Hepatocyte (in vitro differentiated cells): ENCODE measurements around the gene FOXB1. TPM values are rescaled to one million over a fixed set of nuclear protein-coding genes. Genes with fewer than 3 reads are reported as not detected.

Source experiments
- DNase-seq: peaks from one replicate; pipeline ENCODE4 v3.0.0-alpha.2; 2016; ENCODE audit warnings: low spot score
- H2AFZ ChIP-seq: fragments of 200-600 bp; sonication (generic); 2 replicates; pipeline ENCODE4 v1.6.0; 2016; ENCODE audit warnings: antibody characterized with exemption, mild to moderate bottlenecking
- H3K27ac ChIP-seq: fragments of 200-600 bp; sonication (generic); 2 replicates; pipeline ENCODE4 v1.5.1; 2016; ENCODE audit warnings: mild to moderate bottlenecking
- H3K27me3 ChIP-seq: fragments of 200-600 bp; sonication (generic); 2 replicates; pipeline ENCODE4 v1.6.1; 2016
- H3K36me3 ChIP-seq: fragments of 200-600 bp; sonication (generic); replicated peaks from 2 replicates; pipeline ENCODE4 v1.5.1; 2016; ENCODE audit warnings: low read depth; ENCODE audit not compliant: insufficient read depth
- H3K4me1 ChIP-seq: fragments of 200-600 bp; sonication (generic); 2 replicates; pipeline ENCODE4 v1.5.1; 2016; ENCODE audit warnings: mild to moderate bottlenecking, moderate library complexity; ENCODE audit not compliant: insufficient read depth
- H3K4me2 ChIP-seq: fragments of 200-600 bp; sonication (generic); 2 replicates; pipeline ENCODE4 v1.6.0; 2016
- H3K4me3 ChIP-seq: fragments of 200-600 bp; sonication (generic); 2 replicates; pipeline ENCODE4 v1.5.1; 2016; ENCODE audit warnings: mild to moderate bottlenecking
- H3K79me2 ChIP-seq: fragments of 200-600 bp; sonication (generic); 2 replicates; pipeline ENCODE4 v1.6.0; 2017; ENCODE audit warnings: mild to moderate bottlenecking
- H3K9me2 ChIP-seq: fragments of 200-600 bp; sonication (generic); replicated peaks from 2 replicates; pipeline ENCODE4 v1.6.0; 2017; ENCODE audit warnings: mild to moderate bottlenecking; ENCODE audit not compliant: insufficient read depth
- H3K9me3 ChIP-seq: fragments of 200-600 bp; sonication (generic); 2 replicates; pipeline ENCODE4 v1.5.1; 2016; ENCODE audit warnings: low read depth, mild to moderate bottlenecking
- H4K20me1 ChIP-seq: fragments of 200-600 bp; sonication (generic); 2 replicates; pipeline ENCODE4 v1.6.0; 2016; ENCODE audit warnings: mild to moderate bottlenecking; ENCODE audit not compliant: insufficient read depth, poor library complexity, severe bottlenecking
- EZH2 ChIP-seq: fragments of 200-600 bp; sonication (generic); IDR thresholded peaks from 2 replicates; pipeline ENCODE4 v1.6.1; 2016; ENCODE audit warnings: antibody characterized with exemption, mild to moderate bottlenecking, borderline replicate concordance
- EZH2phosphoT487 ChIP-seq: fragments of 200-600 bp; sonication (generic); IDR thresholded peaks from one replicate; pipeline ENCODE4 v1.6.1; 2018; ENCODE audit warnings: antibody characterized with exemption, mild to moderate bottlenecking, low read depth, moderate library complexity; ENCODE audit not compliant: unreplicated experiment, severe bottlenecking
- WGBS: methylation state at CpG from one replicate; pipeline ENCODE4 v1.1.6; 2016; ENCODE audit warnings: low lambda C conversion rate; ENCODE audit errors: missing lambda C conversion rate; 5-methylcytosine and 5-hydroxymethylcytosine counted together
- polyA plus RNA-seq: library from polyadenylated mRNA; unstranded; fragments of >200 nt; fragmentation: Nextera tagmentation; extraction: Ambion mirVana; gene quantifications from 2 replicates; pipeline ENCODE4 v1.2.1, GENCODE V29; 2016
- total RNA-seq: library from RNA; depleted of rRNA; stranded (reverse); fragments of >200 nt; gene quantifications from 2 replicates; pipeline ENCODE4 v1.2.3, GENCODE V29; 2014
- TF ChIP-seq, protein P1 (sequence below): fragments of 200-600 bp; sonication (generic); IDR thresholded peaks from 2 replicates; pipeline ENCODE4 v1.5.1; 2016; ENCODE audit warnings: antibody characterized with exemption, mild to moderate bottlenecking; ENCODE audit not compliant: poor library complexity

FOXB1 gene
- total and polyA plus RNA-seq, 2 experiments from 2014 or later: not detected

DNA sequence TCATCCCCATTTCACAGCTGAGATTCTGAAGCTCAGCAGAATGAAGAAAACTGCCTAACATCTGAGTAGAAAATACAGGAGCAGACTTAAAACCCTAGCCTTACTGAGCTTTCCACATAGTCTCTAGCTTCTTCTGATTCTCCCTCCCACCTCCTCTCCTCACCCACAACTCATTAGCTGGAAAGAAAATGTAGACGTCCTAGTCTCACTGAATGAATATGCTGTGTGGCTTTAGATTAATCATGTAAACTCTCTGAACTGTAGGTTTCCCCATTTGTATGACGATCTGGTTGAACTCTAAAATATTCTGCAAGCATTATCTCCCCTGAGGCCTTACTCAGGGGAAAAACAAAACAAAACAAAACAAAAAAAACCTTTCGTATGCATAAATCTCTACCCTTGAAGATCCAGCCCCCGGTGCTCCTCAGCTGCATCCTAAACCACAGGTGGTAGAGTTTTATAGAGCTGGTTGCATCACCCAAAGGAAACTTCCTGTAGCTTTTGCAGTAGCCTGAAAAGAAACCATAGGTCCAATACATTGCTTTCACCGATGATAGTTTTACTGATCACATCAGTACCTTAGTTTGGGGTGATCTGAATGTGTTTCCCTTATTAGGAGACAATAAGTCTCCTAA lies 40.6 kb downstream of the FOXB1 start:
- TF ChIP-seq, protein P1, sequence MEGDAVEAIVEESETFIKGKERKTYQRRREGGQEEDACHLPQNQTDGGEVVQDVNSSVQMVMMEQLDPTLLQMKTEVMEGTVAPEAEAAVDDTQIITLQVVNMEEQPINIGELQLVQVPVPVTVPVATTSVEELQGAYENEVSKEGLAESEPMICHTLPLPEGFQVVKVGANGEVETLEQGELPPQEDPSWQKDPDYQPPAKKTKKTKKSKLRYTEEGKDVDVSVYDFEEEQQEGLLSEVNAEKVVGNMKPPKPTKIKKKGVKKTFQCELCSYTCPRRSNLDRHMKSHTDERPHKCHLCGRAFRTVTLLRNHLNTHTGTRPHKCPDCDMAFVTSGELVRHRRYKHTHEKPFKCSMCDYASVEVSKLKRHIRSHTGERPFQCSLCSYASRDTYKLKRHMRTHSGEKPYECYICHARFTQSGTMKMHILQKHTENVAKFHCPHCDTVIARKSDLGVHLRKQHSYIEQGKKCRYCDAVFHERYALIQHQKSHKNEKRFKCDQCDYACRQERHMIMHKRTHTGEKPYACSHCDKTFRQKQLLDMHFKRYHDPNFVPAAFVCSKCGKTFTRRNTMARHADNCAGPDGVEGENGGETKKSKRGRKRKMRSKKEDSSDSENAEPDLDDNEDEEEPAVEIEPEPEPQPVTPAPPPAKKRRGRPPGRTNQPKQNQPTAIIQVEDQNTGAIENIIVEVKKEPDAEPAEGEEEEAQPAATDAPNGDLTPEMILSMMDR: no peak
- TF ChIP-seq EZH2 (no peak), EZH2phosphoT487 (no peak)
- Histone ChIP-seq H3K27me3 (peaks cover 4% of the 10 kb centered on the region), H3K4me3 (no peak overlapping the region), H4K20me1 (no peaks in the 10 kb centered on the region), H3K79me2 (no peaks in the 10 kb centered on the region), H3K9me2 (no peaks in the 10 kb centered on the region), H3K4me2 (no peak overlapping the region), H3K27ac (no peak overlapping the region), H3K4me1 (no peaks in the 10 kb centered on the region), H3K9me3 (no peaks in the 10 kb centered on the region), H3K36me3 (no peaks in the 10 kb centered on the region), H2AFZ (no peak overlapping the region)
- no peak for DNase-seq
- WGBS: 61% methylated on average over 5 of the region's 5 CpGs

DNA sequence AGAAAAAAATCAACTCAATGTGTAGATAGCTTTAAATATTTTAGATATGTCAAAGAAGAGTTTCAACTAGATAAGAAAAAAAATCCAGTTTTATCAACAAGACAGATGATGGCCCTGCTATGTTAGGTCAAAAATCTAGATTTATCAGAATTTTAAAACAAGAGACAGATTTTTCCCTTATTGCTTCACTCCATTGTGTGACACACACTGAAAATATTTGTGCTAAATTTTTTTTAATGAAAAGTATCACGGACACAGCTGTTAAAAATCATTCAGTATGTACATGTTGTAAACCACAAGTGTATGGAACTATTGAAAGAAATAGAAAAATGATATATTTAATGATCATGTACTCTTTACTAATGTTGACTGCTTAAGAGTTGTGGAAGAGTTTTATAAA lies 43.6 kb downstream of the FOXB1 start:
- no peak overlapping the region for H3K4me2 ChIP-seq
- H3K36me3 ChIP-seq: no peaks in the 10 kb centered on the region
- H3K4me3 ChIP-seq: no peak overlapping the region
- H4K20me1 ChIP-seq: no peaks in the 10 kb centered on the region
- 83% methylated on average over 1 of the region's 1 CpG for WGBS
- no peak for DNase-seq
- no peak for TF ChIP-seq EZH2phosphoT487
- no peak for TF ChIP-seq EZH2
- TF ChIP-seq, protein P1: no peak
- no peak overlapping the region for H2AFZ ChIP-seq
- no peak overlapping the region for H3K27ac ChIP-seq
- H3K9me2 ChIP-seq: no peaks in the 10 kb centered on the region
- H3K27me3 ChIP-seq: peaks cover 4% of the 10 kb centered on the region
- H3K4me1 ChIP-seq: no peaks in the 10 kb centered on the region
- no peaks in the 10 kb centered on the region for H3K79me2 ChIP-seq
- no peaks in the 10 kb centered on the region for H3K9me3 ChIP-seq

DNA sequence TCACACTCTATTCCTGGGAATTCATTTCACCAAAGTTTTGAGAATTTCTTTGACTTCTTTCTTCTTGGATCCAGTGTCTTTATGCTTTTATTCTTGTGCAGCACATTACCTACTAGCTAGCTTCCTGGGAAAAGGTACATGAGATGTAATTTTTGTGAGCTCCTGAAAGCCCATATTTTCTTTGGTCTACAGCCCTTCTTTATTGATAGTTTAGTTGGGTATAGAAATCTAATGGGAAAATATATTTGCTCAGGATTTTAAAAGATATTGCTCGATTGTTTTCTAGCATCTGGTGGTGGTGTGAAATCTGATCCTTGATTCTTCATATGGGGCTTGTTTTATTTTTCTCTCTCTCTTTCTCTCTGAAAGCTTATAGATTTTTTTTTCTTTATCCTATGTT lies 45.8 kb downstream of the FOXB1 start:
- Histone ChIP-seq H3K4me2 (no peak overlapping the region), H3K79me2 (no peaks in the 10 kb centered on the region), H3K4me1 (no peaks in the 10 kb centered on the region), H2AFZ (no peak overlapping the region), H3K27ac (no peak overlapping the region), H3K9me3 (no peaks in the 10 kb centered on the region), H3K27me3 (peaks cover 8% of the 10 kb centered on the region), H3K9me2 (no peaks in the 10 kb centered on the region), H4K20me1 (no peaks in the 10 kb centered on the region), H3K36me3 (no peaks in the 10 kb centered on the region), H3K4me3 (no peak overlapping the region)
- DNase-seq: no peak
- 93% methylated on average over 1 of the region's 1 CpG for WGBS
- TF ChIP-seq, protein P1: no peak
- TF ChIP-seq EZH2phosphoT487: no peak
- TF ChIP-seq EZH2: no peak

DNA sequence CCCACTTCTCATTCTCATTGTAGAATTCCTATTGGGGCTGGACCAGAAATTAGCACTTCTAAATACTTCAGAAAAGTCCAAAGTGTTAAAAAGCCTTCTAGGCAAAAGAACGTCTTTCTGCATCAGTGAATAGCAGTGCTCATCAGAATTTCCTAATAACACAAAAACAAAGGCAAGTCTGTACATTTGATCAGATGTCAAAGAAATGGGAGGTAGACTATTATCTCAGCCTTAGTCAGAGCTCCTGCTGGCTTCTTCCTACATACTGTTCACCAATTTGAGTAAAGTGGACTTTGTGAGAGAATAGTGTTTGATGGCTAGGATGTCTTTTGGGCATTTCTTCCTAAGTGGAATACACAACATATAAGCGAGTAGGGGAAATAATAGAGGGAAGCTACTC lies 48.7 kb downstream of the FOXB1 start:
- no peak overlapping the region for H3K4me2 ChIP-seq
- no peaks in the 10 kb centered on the region for H3K79me2 ChIP-seq
- H3K9me3 ChIP-seq: no peaks in the 10 kb centered on the region
- H3K36me3 ChIP-seq: no peaks in the 10 kb centered on the region
- no peak overlapping the region for H3K27ac ChIP-seq
- 89% methylated on average over 2 of the region's 2 CpGs for whole genome bisulfite sequencing
- peaks cover 4% of the 10 kb centered on the region for H3K27me3 ChIP-seq
- no peak for DNase-seq
- no peaks in the 10 kb centered on the region for H3K9me2 ChIP-seq
- H4K20me1 ChIP-seq: no peaks in the 10 kb centered on the region
- no peaks in the 10 kb centered on the region for H3K4me1 ChIP-seq
- no peak overlapping the region for H3K4me3 ChIP-seq
- TF ChIP-seq, protein P1: no peak
- no peak for TF ChIP-seq EZH2
- H2AFZ ChIP-seq: no peak overlapping the region
